ENCODE measurements around the gene PRLR. TPM values are rescaled to one million over a fixed set of nuclear protein-coding genes. Genes with fewer than 3 reads are reported as not detected.

Gene PRLR
- total RNA-seq, 4 donors from 2014 or later: 15.8 to 80.6 (median 48.0) TPM

- Histone ChIP-seq H3K36me3 (no peaks in the 10 kb centered on the region), H3K4me1 (no peaks in the 10 kb centered on the region), H3K4me3 (no peak overlapping the region), H3K27ac (no peak overlapping the region), H3K27me3 (no peaks in the 10 kb centered on the region), H3K9me3 (no peaks in the 10 kb centered on the region)
- intact Hi-C loops (cut with DNase I; ENCODE audit: low total_unique reads): no loop called here
- no peak for DNase-seq
- TF ChIP-seq POLR2A (IDR thresholded peaks at IDR 0.05): no peak
- no peak for TF ChIP-seq CTCF (IDR thresholded peaks at IDR 0.05)
Measured at GRCh38 chr5:35023391-35024178, 206.7 kb downstream of the PRLR start.

- intact Hi-C loops (cut with DNase I; ENCODE audit: low total_unique reads): no loop called here
Measured at GRCh38 chr5:35016174-35017051, 213.9 kb downstream of the PRLR start.

GRCh38 chr5:35015063-35015462, 215.2 kb downstream of the PRLR start:
- Histone ChIP-seq H3K27ac (no peak overlapping the region), H3K36me3 (no peaks in the 10 kb centered on the region), H3K4me3 (no peak overlapping the region), H3K4me1 (no peaks in the 10 kb centered on the region), H3K27me3 (no peaks in the 10 kb centered on the region), H3K9me3 (no peaks in the 10 kb centered on the region)
- TF ChIP-seq POLR2A (IDR thresholded peaks at IDR 0.05) (no peak), CTCF (IDR thresholded peaks at IDR 0.05) (no peak)
- no peak for DNase-seq
- intact Hi-C loops (cut with DNase I; ENCODE audit: low total_unique reads): no loop called here

More at GRCh38 chr5:35016174-35017051, 213.9 kb downstream of the PRLR start:
- Histone ChIP-seq H3K9me3 (no peaks in the 10 kb centered on the region), H3K4me3 (no peak overlapping the region), H3K4me1 (no peaks in the 10 kb centered on the region), H3K27ac (no peak overlapping the region), H3K27me3 (no peaks in the 10 kb centered on the region), H3K36me3 (no peaks in the 10 kb centered on the region)
- DNase-seq: no peak
- no peak for TF ChIP-seq CTCF (IDR thresholded peaks at IDR 0.05)
- no peak for TF ChIP-seq POLR2A (IDR thresholded peaks at IDR 0.05)

- no peak for DNase-seq
- Histone ChIP-seq H3K4me3 (no peak overlapping the region), H3K36me3 (no peaks in the 10 kb centered on the region), H3K27ac (no peak overlapping the region), H3K4me1 (no peaks in the 10 kb centered on the region), H3K9me3 (no peaks in the 10 kb centered on the region), H3K27me3 (no peaks in the 10 kb centered on the region)
- TF ChIP-seq POLR2A (IDR thresholded peaks at IDR 0.05) (no peak), CTCF (IDR thresholded peaks at IDR 0.05) (no peak)
- intact Hi-C loops (cut with DNase I; ENCODE audit: low total_unique reads): no loop called here
Measured at GRCh38 chr5:35012796-35013195, 217.5 kb downstream of the PRLR start.

GRCh38 chr5:35012365-35012764, 217.9 kb downstream of the PRLR start:
- intact Hi-C loops (cut with DNase I; ENCODE audit: low total_unique reads): no loop called here

More at GRCh38 chr5:35012365-35012764, 217.9 kb downstream of the PRLR start:
- H3K4me1 ChIP-seq: no peaks in the 10 kb centered on the region
- no peak overlapping the region for H3K27ac ChIP-seq
- no peak for TF ChIP-seq POLR2A (IDR thresholded peaks at IDR 0.05)
- no peak for TF ChIP-seq CTCF (IDR thresholded peaks at IDR 0.05)
- no peaks in the 10 kb centered on the region for H3K9me3 ChIP-seq
- no peaks in the 10 kb centered on the region for H3K36me3 ChIP-seq
- H3K4me3 ChIP-seq: no peak overlapping the region
- no peaks in the 10 kb centered on the region for H3K27me3 ChIP-seq
- DNase-seq: no peak

Measured in uterus (tissue), 4 donors.